ENCODE results near the gene FMN1.

FMN1 gene

GRCh38 chr15:32899126-32899596, 295.4 kb downstream of the FMN1 start:
- H3K4me3 ChIP-seq (ENCODE audit: low read depth, low read length): no peak overlapping the region
- in situ Hi-C loops (cut with HindIII; ENCODE audit: low sequenced_read_pairs): no loop called here
- no peak for TF ChIP-seq CTCF (IDR thresholded peaks at IDR 0.05; ENCODE audit: low read depth, low read length, missing control alignments)
- no peak for DNase-seq (ENCODE audit: low read depth)

GRCh38 chr15:32898414-32898813, 296.1 kb downstream of the FMN1 start:
- no peak for TF ChIP-seq CTCF (IDR thresholded peaks at IDR 0.05; ENCODE audit: low read depth, low read length, missing control alignments)

GRCh38 chr15:32893421-32893820, 301.1 kb downstream of the FMN1 start:
- H3K4me3 ChIP-seq (ENCODE audit: low read depth, low read length): no peak overlapping the region
- in situ Hi-C loops (cut with HindIII; ENCODE audit: low sequenced_read_pairs): no loop called here

More at GRCh38 chr15:32898414-32898813, 296.1 kb downstream of the FMN1 start:
- in situ Hi-C loops (cut with HindIII; ENCODE audit: low sequenced_read_pairs): no loop called here
- no peak for DNase-seq (ENCODE audit: low read depth)
- H3K4me3 ChIP-seq (ENCODE audit: low read depth, low read length): no peak overlapping the region

GRCh38 chr15:32889214-32889613, 305.3 kb downstream of the FMN1 start:
- in situ Hi-C loops (cut with HindIII; ENCODE audit: low sequenced_read_pairs): no loop called here

More at GRCh38 chr15:32893421-32893820, 301.1 kb downstream of the FMN1 start:
- TF ChIP-seq CTCF (IDR thresholded peaks at IDR 0.05; ENCODE audit: low read depth, low read length, missing control alignments): no peak
- no peak for DNase-seq (ENCODE audit: low read depth)

GRCh38 chr15:32888221-32888761, 306.2 kb downstream of the FMN1 start:
- no peak overlapping the region for H3K4me3 ChIP-seq (ENCODE audit: low read depth, low read length)
- in situ Hi-C loops (cut with HindIII; ENCODE audit: low sequenced_read_pairs): no loop called here
- no peak for DNase-seq (ENCODE audit: low read depth)
- TF ChIP-seq CTCF (IDR thresholded peaks at IDR 0.05; ENCODE audit: low read depth, low read length, missing control alignments): no peak

More at GRCh38 chr15:32889214-32889613, 305.3 kb downstream of the FMN1 start:
- no peak for TF ChIP-seq CTCF (IDR thresholded peaks at IDR 0.05; ENCODE audit: low read depth, low read length, missing control alignments)
- no peak overlapping the region for H3K4me3 ChIP-seq (ENCODE audit: low read depth, low read length)
- DNase-seq (ENCODE audit: low read depth): no peak

- no peak overlapping the region for H3K4me3 ChIP-seq (ENCODE audit: low read depth, low read length)
- in situ Hi-C loops (cut with HindIII; ENCODE audit: low sequenced_read_pairs): no loop called here
- no peak for DNase-seq (ENCODE audit: low read depth)
- no peak for TF ChIP-seq CTCF (IDR thresholded peaks at IDR 0.05; ENCODE audit: low read depth, low read length, missing control alignments)
These were observed 307.4 kb downstream of the FMN1 start for GRCh38 chr15:32887090-32887489.

Measured in astrocyte of the cerebellum (primary cell).